HG02610 (cell line): ENCODE measurements around the gene ATXN1.
"Not testable (repeated sequence)": the region's sequence is repeated elsewhere in the genome, so short reads cannot be mapped to it uniquely, and the experiment has no call there.

Experiments
- ATAC-seq: cut with Tn5 transposase; IDR thresholded peaks from one replicate; pipeline ENCODE4 v1.9.1; 2021; ENCODE audit warnings: mild to moderate bottlenecking, moderate library complexity; ENCODE audit not compliant: unreplicated experiment

The ATXN1 gene

GRCh38 chr6:16704401-16705045, 56.7 kb downstream of the ATXN1 start:
- peak; percentile 63 for ATAC-seq

GRCh38 chr6:16702627-16703378, 58.5 kb downstream of the ATXN1 start:
- not testable (repeated sequence) for ATAC-seq

- ATAC-seq: no peak
Measured at GRCh38 chr6:16700916-16701234, 60.4 kb downstream of the ATXN1 start.

GRCh38 chr6:16700202-16700915, 60.9 kb downstream of the ATXN1 start:
- no peak for ATAC-seq

- peak; percentile 33 for ATAC-seq
Measured at GRCh38 chr6:16698997-16699868, 62.0 kb downstream of the ATXN1 start.

- no peak for ATAC-seq
Measured at GRCh38 chr6:16698162-16698533, 63.1 kb downstream of the ATXN1 start.

- ATAC-seq: no peak
Measured at GRCh38 chr6:16697437-16698161, 63.7 kb downstream of the ATXN1 start.

- ATAC-seq: no peak
Measured at GRCh38 chr6:16696496-16696895, 64.8 kb downstream of the ATXN1 start.

- ATAC-seq: peak; percentile 60
Measured at GRCh38 chr6:16694781-16695578, 66.3 kb downstream of the ATXN1 start.

- no peak for ATAC-seq
Measured at GRCh38 chr6:16691324-16691723, 69.9 kb downstream of the ATXN1 start.

- peak; percentile 89 for ATAC-seq
Measured at GRCh38 chr6:16690608-16691142, 70.6 kb downstream of the ATXN1 start.

GRCh38 chr6:16689788-16690607, 71.3 kb downstream of the ATXN1 start:
- ATAC-seq: no peak

GRCh38 chr6:16688984-16689636, 72.2 kb downstream of the ATXN1 start:
- ATAC-seq: no peak

GRCh38 chr6:16688436-16688835, 72.8 kb downstream of the ATXN1 start:
- no peak for ATAC-seq

GRCh38 chr6:16687045-16687444, 74.2 kb downstream of the ATXN1 start:
- ATAC-seq: no peak

- ATAC-seq: peak; percentile 61
Measured at GRCh38 chr6:16684896-16685554, 76.2 kb downstream of the ATXN1 start.

- ATAC-seq: no peak
Measured at GRCh38 chr6:16684195-16684689, 77.0 kb downstream of the ATXN1 start.
